H1 (cell line): ENCODE measurements around the gene FAM83C. TPM values are rescaled to one million over a fixed set of nuclear protein-coding genes. Genes with fewer than 3 reads are reported as not detected.

Source experiments
- BCL11A ChIP-seq, 2 experiments: IDR thresholded peaks; one replicate each; pipeline ENCODE4 v1.6.1; 2011; ENCODE audit warnings: low read depth in 2 of 2, low read length in 2 of 2, mild to moderate bottlenecking in 2 of 2
- CREB1 ChIP-seq: IDR thresholded peaks from 2 replicates; pipeline ENCODE4 v1.6.1; 2012; ENCODE audit warnings: inconsistent platforms
- JUN ChIP-seq: IDR thresholded peaks from 2 replicates; pipeline ENCODE4 v1.6.1; 2011; ENCODE audit warnings: low read depth, mild to moderate bottlenecking, improper control_type of control experiment, low read length
- KDM5A ChIP-seq: fragments of 200-600 bp; IDR thresholded peaks from 2 replicates; pipeline ENCODE4 v1.7.1; 2012; ENCODE audit warnings: mild to moderate bottlenecking, low read length, inconsistent platforms, mixed read lengths
- PHF8 ChIP-seq: fragments of 200-600 bp; sonication (generic); conservative IDR thresholded peaks from 2 replicates; pipeline ENCODE4 v1.7.1; 2012; ENCODE audit warnings: low read depth, mild to moderate bottlenecking, inconsistent platforms, low read length, moderate library complexity
- ZNF274 ChIP-seq: IDR thresholded peaks from 2 replicates; pipeline ENCODE4 v1.7.0; 2012; ENCODE audit warnings: low read length, borderline replicate concordance; ENCODE audit errors: extremely low read depth
- polyA plus RNA-seq, 7 experiments: library from polyadenylated mRNA; depleted of rRNA in 3 of 7; stranded (reverse) in 5 of 7; unstranded in 2 of 7; fragments of >200 nt in 5 of 7; fragments of 200-250 nt in 2 of 7; gene quantifications; 1 replicate in 5 of 7; 2 replicates in 1 of 7; 4 replicates in 1 of 7; pipeline versions ENCODE4 v1.2.1 to v1.2.3, GENCODE V29; 2011 to 2013; ENCODE audit warnings: missing spikeins in 2 of 7, mixed read lengths in 2 of 7
- total RNA-seq: library from RNA; stranded (reverse); fragmentation: NEBNext Ultra II Directional; extraction: Animal tissue kit (Norgen Biotek cat#: 25700); gene quantifications from 2 replicates; pipeline ENCODE4 v1.2.1, GENCODE V29; 2021
- TF ChIP-seq, protein P1 (sequence below): fragments of 300-600 bp; sonication (generic); IDR thresholded peaks from 2 replicates; pipeline ENCODE4 v1.7.1; 2012; ENCODE audit warnings: low read length, moderate library complexity, mild to moderate bottlenecking, inconsistent platforms; ENCODE audit not compliant: insufficient replicate concordance
- TF ChIP-seq, protein P2 (sequence below): IDR thresholded peaks from 2 replicates; pipeline ENCODE4 v1.6.1; 2012; ENCODE audit warnings: inconsistent platforms

Gene FAM83C
- total and polyA plus RNA-seq, 2 of the 8 experiments (the other 6 are each of a cell fraction or from before 2014, with no cell fraction given): not detected

DNA sequence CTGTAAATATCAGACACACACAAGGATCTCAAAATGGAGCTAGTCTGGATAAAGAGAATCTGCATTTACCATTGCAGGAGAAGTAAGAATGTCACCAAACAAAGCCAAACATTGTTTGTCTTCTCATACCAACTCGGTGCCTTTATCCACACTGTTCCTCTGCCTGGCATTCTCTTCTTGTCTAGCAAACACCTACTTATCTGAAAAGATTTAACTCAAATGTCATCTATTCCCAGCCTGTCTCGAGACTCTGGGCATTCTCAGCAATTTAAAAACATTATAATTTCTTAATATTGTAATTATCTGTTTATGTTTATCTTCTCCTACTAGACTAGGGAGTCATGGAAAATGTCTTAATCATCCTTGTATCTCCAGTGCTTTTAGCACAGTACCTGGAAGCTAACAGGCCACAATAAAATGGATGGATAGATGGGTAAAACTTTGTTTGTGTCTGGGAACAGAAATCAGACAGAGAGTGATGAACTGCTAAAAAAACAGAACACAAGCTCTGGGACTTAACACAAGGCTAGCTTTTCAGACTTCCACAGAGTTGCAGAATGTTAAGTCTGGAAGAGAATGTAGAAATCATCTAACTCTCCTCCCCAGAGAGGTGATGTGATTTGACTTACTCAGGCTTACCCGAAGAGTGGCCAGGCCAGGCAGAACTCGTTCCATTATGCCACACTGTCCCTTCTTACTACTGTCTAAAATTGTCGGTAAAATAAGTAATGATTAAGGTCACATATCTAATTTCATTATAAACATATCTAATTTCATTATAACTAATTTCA, 42.3 kb upstream of the FAM83C start (continued):
- TF ChIP-seq, protein P1, sequence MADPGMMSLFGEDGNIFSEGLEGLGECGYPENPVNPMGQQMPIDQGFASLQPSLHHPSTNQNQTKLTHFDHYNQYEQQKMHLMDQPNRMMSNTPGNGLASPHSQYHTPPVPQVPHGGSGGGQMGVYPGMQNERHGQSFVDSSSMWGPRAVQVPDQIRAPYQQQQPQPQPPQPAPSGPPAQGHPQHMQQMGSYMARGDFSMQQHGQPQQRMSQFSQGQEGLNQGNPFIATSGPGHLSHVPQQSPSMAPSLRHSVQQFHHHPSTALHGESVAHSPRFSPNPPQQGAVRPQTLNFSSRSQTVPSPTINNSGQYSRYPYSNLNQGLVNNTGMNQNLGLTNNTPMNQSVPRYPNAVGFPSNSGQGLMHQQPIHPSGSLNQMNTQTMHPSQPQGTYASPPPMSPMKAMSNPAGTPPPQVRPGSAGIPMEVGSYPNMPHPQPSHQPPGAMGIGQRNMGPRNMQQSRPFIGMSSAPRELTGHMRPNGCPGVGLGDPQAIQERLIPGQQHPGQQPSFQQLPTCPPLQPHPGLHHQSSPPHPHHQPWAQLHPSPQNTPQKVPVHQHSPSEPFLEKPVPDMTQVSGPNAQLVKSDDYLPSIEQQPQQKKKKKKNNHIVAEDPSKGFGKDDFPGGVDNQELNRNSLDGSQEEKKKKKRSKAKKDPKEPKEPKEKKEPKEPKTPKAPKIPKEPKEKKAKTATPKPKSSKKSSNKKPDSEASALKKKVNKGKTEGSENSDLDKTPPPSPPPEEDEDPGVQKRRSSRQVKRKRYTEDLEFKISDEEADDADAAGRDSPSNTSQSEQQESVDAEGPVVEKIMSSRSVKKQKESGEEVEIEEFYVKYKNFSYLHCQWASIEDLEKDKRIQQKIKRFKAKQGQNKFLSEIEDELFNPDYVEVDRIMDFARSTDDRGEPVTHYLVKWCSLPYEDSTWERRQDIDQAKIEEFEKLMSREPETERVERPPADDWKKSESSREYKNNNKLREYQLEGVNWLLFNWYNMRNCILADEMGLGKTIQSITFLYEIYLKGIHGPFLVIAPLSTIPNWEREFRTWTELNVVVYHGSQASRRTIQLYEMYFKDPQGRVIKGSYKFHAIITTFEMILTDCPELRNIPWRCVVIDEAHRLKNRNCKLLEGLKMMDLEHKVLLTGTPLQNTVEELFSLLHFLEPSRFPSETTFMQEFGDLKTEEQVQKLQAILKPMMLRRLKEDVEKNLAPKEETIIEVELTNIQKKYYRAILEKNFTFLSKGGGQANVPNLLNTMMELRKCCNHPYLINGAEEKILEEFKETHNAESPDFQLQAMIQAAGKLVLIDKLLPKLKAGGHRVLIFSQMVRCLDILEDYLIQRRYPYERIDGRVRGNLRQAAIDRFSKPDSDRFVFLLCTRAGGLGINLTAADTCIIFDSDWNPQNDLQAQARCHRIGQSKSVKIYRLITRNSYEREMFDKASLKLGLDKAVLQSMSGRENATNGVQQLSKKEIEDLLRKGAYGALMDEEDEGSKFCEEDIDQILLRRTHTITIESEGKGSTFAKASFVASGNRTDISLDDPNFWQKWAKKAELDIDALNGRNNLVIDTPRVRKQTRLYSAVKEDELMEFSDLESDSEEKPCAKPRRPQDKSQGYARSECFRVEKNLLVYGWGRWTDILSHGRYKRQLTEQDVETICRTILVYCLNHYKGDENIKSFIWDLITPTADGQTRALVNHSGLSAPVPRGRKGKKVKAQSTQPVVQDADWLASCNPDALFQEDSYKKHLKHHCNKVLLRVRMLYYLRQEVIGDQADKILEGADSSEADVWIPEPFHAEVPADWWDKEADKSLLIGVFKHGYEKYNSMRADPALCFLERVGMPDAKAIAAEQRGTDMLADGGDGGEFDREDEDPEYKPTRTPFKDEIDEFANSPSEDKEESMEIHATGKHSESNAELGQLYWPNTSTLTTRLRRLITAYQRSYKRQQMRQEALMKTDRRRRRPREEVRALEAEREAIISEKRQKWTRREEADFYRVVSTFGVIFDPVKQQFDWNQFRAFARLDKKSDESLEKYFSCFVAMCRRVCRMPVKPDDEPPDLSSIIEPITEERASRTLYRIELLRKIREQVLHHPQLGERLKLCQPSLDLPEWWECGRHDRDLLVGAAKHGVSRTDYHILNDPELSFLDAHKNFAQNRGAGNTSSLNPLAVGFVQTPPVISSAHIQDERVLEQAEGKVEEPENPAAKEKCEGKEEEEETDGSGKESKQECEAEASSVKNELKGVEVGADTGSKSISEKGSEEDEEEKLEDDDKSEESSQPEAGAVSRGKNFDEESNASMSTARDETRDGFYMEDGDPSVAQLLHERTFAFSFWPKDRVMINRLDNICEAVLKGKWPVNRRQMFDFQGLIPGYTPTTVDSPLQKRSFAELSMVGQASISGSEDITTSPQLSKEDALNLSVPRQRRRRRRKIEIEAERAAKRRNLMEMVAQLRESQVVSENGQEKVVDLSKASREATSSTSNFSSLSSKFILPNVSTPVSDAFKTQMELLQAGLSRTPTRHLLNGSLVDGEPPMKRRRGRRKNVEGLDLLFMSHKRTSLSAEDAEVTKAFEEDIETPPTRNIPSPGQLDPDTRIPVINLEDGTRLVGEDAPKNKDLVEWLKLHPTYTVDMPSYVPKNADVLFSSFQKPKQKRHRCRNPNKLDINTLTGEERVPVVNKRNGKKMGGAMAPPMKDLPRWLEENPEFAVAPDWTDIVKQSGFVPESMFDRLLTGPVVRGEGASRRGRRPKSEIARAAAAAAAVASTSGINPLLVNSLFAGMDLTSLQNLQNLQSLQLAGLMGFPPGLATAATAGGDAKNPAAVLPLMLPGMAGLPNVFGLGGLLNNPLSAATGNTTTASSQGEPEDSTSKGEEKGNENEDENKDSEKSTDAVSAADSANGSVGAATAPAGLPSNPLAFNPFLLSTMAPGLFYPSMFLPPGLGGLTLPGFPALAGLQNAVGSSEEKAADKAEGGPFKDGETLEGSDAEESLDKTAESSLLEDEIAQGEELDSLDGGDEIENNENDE: no peak
- TF ChIP-seq JUN: no peak
- TF ChIP-seq PHF8: no peak
- TF ChIP-seq, protein P2, sequence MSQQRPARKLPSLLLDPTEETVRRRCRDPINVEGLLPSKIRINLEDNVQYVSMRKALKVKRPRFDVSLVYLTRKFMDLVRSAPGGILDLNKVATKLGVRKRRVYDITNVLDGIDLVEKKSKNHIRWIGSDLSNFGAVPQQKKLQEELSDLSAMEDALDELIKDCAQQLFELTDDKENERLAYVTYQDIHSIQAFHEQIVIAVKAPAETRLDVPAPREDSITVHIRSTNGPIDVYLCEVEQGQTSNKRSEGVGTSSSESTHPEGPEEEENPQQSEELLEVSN: no peak
- TF ChIP-seq CREB1: no peak
- TF ChIP-seq KDM5A: no peak
- TF ChIP-seq ZNF274: no peak
- no peak for TF ChIP-seq BCL11A (IDR thresholded peaks at IDR 0.05; ENCODE audit: low read depth in 2 of 2, low read length in 2 of 2)
